Activated T-helper 17 cell treated with anti-CD3 and anti-CD28 coated beads, Interleukin-2, amount 50 U/mL, for 72 hours (primary cell): ENCODE measurements around the gene TPP2. TPM values are rescaled to one million over a fixed set of nuclear protein-coding genes. Genes with fewer than 3 reads are reported as not detected.

Experiments used
- ATAC-seq: fragments of 150-1000 bp; cut with Tn5 transposase; replicated peaks from 2 replicates; pipeline ENCODE4 v1.10.0; 2021; ENCODE audit warnings: mild to moderate bottlenecking, moderate library complexity
- H3K27ac Mint-ChIP-seq: one replicate; pipeline ENCODE4 v1.8.0; 2022; ENCODE audit warnings: mixed read lengths
- H3K27me3 Mint-ChIP-seq: one replicate; pipeline ENCODE4 v1.8.0; 2022; ENCODE audit warnings: mixed read lengths
- H3K36me3 Mint-ChIP-seq: one replicate; pipeline ENCODE4 v1.8.0; 2022; ENCODE audit warnings: low read depth, mild to moderate bottlenecking, mixed read lengths
- H3K4me1 Mint-ChIP-seq: one replicate; pipeline ENCODE4 v1.8.0; 2022; ENCODE audit warnings: mixed read lengths
- H3K4me3 Mint-ChIP-seq: one replicate; pipeline ENCODE4 v1.8.0; 2022; ENCODE audit warnings: mild to moderate bottlenecking, mixed read lengths
- H3K9me3 Mint-ChIP-seq: one replicate; pipeline ENCODE4 v1.8.0; 2022; ENCODE audit warnings: mixed read lengths
- total RNA-seq, 2 donors: library from RNA; stranded (reverse); gene quantifications; one replicate each; pipeline ENCODE4 v1.2.3, GENCODE V29; 2022

The TPP2 gene
- total RNA-seq, 2 donors from 2014 or later = 57.2 to 71.4 TPM

DNA sequence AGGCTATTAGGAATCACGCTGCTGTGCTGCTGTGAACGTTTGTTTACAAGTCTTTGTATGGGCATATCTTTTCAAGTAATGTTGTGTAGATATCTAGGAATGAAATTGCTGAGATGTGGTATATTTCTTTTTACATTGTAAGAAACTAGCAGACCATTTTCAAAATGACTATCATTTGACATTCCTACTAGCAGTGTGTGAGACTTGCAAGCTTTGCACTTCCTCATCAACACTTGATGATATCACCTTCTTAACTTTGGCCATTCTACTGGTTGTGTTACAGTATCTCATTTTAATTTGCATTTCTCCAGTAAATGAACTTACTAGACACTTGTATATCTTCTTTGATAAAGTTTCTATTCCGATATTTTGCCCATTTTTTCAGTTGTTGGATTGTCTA is 85.9 kb downstream of the TPP2 start:
- H3K36me3 Mint-ChIP-seq = peaks cover 22% of the 10 kb centered on the region
- peak overlapping the region; percentile 49 for H3K27ac Mint-ChIP-seq
- H3K27me3 Mint-ChIP-seq = no peaks in the 10 kb centered on the region
- no peaks in the 10 kb centered on the region for H3K9me3 Mint-ChIP-seq
- H3K4me3 Mint-ChIP-seq = peak overlapping the region; percentile 34
- H3K4me1 Mint-ChIP-seq = peaks cover 16% of the 10 kb centered on the region
- ATAC-seq = peak; percentile 59

DNA sequence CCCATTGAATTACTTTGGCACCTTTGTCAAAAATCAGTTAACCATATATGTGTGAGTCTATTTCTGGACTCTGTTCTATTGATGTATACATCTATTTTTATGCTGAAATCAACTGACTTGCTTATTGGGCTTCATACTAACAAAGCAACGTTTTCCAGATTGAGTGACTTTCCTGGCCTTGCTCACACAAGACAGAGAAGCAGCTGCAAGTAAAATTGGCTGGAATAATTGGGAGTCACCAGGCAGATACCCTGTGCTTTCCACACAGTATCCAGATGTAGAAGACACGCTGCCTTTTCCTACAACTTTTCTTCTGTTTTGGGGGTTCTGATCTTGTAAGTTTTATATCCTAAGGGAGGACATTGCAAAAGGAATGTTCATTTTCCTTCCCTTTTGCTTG is 86.9 kb downstream of the TPP2 start:
- Mint-ChIP-seq H3K27ac (peak overlapping the region; percentile 49), H3K36me3 (peaks cover 13% of the 10 kb centered on the region), H3K27me3 (no peaks in the 10 kb centered on the region), H3K9me3 (no peaks in the 10 kb centered on the region), H3K4me1 (peaks cover 16% of the 10 kb centered on the region), H3K4me3 (no peak overlapping the region)
- no peak for ATAC-seq

DNA sequence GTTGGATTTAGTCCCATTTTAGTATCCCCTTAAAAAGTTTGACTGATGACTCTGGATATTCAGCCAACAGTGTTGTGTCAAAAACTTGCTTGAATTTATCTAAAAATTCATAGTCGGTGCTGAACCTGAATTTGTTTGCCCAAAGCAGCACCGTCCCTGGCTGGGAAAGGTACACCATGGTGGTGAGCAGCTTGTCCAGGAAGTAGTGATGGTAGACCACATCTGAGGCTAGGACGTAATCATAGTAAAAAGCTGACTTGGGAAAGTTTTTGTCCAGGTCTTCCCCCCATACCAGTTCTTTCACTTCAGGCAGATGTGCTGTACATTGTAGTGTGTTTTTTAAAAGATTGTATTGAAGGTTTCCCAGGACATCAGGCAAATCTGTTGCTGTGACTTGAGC is 89.2 kb downstream of the TPP2 start:
- Mint-ChIP-seq H3K27me3 (no peaks in the 10 kb centered on the region), H3K4me1 (peaks cover 11% of the 10 kb centered on the region), H3K36me3 (no peaks in the 10 kb centered on the region), H3K4me3 (no peak overlapping the region), H3K27ac (no peak overlapping the region), H3K9me3 (no peaks in the 10 kb centered on the region)
- ATAC-seq = peak; percentile 46

DNA sequence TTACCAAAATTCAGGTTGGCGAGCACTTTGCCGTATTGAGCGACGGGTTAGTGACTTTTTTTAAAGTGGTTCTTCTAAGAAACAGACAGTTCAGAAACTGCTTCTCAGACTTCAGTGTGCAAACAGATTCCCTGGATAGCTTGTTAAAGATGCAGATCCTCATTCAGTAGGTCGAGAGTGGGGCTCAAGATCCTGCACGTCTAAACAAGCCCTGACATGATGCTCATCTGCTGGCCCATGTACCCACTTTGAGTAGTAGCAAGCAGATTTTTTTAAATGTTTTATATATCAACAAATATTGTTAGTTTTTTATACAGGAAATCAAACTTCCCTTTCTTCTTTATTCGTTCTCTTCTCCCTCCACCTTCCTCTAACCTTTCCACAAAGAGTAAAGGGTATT is 90.7 kb downstream of the TPP2 start:
- Mint-ChIP-seq H3K27ac (no peak overlapping the region), H3K36me3 (no peaks in the 10 kb centered on the region), H3K27me3 (peaks cover 5% of the 10 kb centered on the region), H3K4me3 (no peak overlapping the region), H3K9me3 (no peaks in the 10 kb centered on the region), H3K4me1 (peaks cover 7% of the 10 kb centered on the region)
- ATAC-seq = no peak

DNA sequence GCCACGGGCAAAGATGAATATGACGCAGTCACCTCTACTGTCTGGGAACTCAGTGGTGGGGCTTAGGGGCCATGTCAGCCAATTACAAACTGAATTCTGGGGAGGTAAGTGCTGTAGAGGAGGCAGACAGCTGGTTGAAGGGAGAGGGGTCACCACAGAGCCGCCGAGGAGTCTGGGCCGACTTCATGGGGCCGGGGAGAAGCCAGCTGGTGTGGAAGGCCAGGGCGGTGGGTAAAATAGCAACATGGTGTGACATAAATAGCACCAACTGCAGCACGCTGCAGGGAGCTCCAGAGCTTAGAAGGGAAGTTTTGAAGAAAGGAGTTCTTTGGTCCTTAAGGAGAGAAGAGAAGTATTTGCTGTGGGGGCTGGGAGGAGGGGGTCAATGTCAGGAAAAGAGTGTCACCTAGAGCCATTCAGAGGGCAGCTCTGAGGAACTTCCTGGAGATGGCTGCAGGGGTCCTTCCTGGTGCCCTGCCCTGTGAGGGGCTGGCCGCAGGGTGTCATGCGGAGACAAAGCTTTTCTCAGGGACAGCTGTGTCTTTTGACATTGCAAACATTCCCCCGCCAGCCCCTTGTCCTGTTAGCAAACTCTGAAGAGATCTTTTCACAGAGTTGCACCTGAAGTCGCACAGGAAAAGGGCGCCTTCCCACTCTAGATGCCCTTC is 91.7 kb downstream of the TPP2 start:
- no peaks in the 10 kb centered on the region for H3K4me1 Mint-ChIP-seq
- peaks cover 9% of the 10 kb centered on the region for H3K27me3 Mint-ChIP-seq
- no peak for ATAC-seq
- no peak overlapping the region for H3K4me3 Mint-ChIP-seq
- no peaks in the 10 kb centered on the region for H3K36me3 Mint-ChIP-seq
- H3K27ac Mint-ChIP-seq = no peak overlapping the region
- no peaks in the 10 kb centered on the region for H3K9me3 Mint-ChIP-seq

DNA sequence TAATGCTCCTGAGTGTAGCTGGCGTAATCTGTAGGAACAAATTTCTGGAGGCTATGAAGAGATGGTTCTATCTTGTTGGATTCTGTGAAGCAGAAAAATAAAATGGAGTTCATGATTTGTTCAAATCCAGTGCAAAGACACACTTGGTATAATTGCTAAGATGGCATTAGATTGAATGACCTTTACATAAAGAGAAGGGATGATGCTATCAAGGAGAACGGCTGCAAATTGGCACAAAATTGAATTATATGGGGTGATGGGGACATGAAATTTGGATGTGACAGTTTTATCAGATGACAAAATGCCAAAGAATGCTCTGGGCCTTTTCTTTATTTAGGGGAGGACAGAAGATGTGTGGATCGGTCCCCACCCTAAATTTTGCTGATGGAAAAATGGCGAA is 94.1 kb downstream of the TPP2 start:
- no peak for ATAC-seq
- H3K4me1 Mint-ChIP-seq = no peaks in the 10 kb centered on the region
- H3K27me3 Mint-ChIP-seq = peaks cover 20% of the 10 kb centered on the region

DNA sequence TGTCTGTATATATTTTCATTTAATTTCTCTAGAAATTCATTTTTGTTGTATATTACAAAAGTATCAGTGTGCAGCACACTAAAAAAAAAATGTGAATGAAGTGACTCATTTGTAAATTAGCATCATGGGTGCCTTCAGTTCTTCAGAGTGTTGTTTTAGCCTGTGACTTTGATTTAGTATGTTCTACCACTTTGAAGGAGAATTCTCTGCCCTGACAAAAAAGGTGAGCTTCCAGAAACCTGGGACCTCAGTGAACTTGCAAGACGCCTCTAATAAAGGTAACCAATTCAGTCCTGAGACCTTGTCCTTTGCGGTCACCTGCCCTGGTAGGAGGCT is 95.7 kb downstream of the TPP2 start:
- H3K27me3 Mint-ChIP-seq = peaks cover 20% of the 10 kb centered on the region
- H3K4me3 Mint-ChIP-seq = no peak overlapping the region
- no peaks in the 10 kb centered on the region for H3K36me3 Mint-ChIP-seq
- no peaks in the 10 kb centered on the region for H3K9me3 Mint-ChIP-seq
- H3K4me1 Mint-ChIP-seq = no peaks in the 10 kb centered on the region
- no peak overlapping the region for H3K27ac Mint-ChIP-seq
- ATAC-seq = no peak

More for the DNA sequence above, 94.1 kb downstream of the TPP2 start:
- Mint-ChIP-seq H3K9me3 (no peaks in the 10 kb centered on the region), H3K36me3 (no peaks in the 10 kb centered on the region), H3K27ac (no peak overlapping the region), H3K4me3 (no peak overlapping the region)

DNA sequence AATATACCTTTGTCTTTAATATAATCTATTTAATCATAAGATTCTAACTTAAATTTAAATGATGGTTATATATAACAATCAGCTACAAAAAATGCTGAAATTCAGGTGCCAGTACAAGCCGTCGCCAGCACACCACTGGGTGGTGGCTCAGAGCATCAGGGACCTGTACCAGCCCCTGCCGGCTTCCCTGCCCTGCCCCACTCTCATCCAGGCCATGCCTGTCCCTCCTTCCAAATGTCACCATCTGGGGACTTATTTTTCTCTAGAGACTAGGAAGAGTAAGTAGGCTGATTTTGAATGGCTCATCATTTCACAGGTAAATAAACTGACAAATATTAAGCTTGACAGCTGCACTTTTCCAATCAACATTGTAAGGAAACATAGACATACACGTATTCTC is 96.5 kb downstream of the TPP2 start:
- Mint-ChIP-seq H3K4me1 (no peaks in the 10 kb centered on the region), H3K36me3 (no peaks in the 10 kb centered on the region), H3K27me3 (peaks cover 21% of the 10 kb centered on the region), H3K4me3 (no peak overlapping the region), H3K9me3 (peaks cover under 1% of the 10 kb centered on the region), H3K27ac (no peak overlapping the region)
- ATAC-seq = no peak

DNA sequence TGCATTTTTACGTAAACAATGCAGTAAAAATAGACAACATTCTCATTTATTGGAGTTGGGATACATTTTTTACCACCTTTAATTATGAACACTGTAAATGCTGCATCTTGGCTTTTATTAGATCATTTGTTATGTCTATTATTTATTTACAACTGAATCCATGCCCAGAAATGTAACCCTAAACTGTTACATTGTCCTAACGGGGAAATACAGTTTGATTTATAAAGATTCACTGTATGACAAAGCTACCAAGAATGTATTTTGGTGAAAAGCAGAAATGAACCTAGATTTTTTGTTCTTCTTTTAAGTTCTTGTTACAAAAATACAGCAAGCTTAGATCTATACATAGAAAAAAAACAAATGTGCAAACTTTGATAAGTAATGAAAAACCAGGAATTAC is 97.0 kb downstream of the TPP2 start:
- peaks cover 6% of the 10 kb centered on the region for H3K9me3 Mint-ChIP-seq
- no peak overlapping the region for H3K4me3 Mint-ChIP-seq
- no peak overlapping the region for H3K27ac Mint-ChIP-seq
- no peak for ATAC-seq
- no peaks in the 10 kb centered on the region for H3K4me1 Mint-ChIP-seq
- peaks cover 26% of the 10 kb centered on the region for H3K27me3 Mint-ChIP-seq
- no peaks in the 10 kb centered on the region for H3K36me3 Mint-ChIP-seq

DNA sequence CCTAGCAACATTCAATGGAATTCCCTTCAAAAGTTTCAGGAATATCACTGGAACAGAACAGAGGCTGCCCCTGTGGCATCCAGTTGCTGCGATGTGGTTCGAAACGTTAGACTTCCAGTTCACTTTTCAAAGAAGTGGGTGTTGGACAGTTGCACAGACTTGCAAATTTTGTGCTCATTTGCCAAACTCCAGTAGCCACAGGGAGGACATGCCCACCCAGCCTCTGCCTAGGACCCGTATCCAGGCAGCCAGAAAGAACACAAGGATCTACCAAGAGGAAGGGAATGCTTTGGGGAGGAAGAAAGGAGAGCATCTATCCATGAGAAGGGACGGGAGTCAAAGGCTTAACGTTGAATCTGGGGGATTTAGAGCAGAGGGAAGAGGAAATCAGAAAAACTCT is 98.2 kb downstream of the TPP2 start, which contains the start of gene METTL21C:
METTL21C (minus strand) TSS at position 108 of the 400 bp plus-strand sequence. CDS start 546 bp downstream, outside the sequence.
- no peaks in the 10 kb centered on the region for H3K4me1 Mint-ChIP-seq
- H3K27me3 Mint-ChIP-seq = peaks cover 26% of the 10 kb centered on the region
- no peak within 1 kb of the TSS for H3K4me3 Mint-ChIP-seq
- ATAC-seq = no peak
- H3K27ac Mint-ChIP-seq = no peak within 1 kb of the TSS
- H3K9me3 Mint-ChIP-seq = peaks cover 6% of the 10 kb centered on the region
- H3K36me3 Mint-ChIP-seq = no peaks in the 10 kb centered on the region

DNA sequence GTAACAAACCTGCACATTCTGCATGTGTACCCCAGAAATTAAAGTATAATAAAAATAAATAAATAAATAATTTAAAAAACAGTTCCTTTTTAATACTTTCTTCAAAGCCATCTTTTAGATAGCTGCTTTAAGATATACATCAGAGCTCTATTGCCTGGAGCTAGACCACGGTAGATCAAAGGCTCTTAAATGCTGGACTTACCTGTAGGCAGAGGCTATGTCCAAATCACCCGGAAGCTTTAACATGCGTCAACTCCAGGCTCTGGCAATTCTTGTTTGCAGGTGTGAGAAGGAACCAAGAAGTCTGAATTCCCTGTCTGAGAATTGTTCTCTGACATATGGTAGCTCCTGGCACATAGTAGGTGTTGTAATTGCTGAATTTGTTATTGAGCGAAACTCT is 99.7 kb downstream of the TPP2 start:
- ATAC-seq = no peak
- no peaks in the 10 kb centered on the region for H3K36me3 Mint-ChIP-seq
- peaks cover 6% of the 10 kb centered on the region for H3K9me3 Mint-ChIP-seq
- H3K4me3 Mint-ChIP-seq = no peak overlapping the region
- H3K4me1 Mint-ChIP-seq = no peaks in the 10 kb centered on the region
- peaks cover 26% of the 10 kb centered on the region for H3K27me3 Mint-ChIP-seq
- H3K27ac Mint-ChIP-seq = no peak overlapping the region

DNA sequence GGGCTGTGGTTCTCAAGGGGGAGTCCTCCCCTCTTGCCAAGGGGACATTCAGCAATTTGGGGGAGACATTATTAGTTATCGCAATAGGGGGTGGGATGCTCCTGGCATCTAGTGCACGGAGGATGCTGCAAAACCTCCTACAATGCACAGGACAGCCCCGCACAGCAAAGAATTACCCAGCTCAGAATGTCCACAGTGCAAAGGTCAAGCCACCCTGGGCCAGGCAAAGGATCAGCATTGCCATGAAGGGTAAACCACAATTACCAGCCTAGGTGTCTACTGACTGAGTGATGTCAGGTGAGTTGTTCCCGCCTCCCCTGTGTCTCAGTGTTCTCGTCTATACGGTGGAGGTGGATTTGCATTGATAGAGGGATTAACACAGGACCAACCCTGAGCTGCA is 100.5 kb downstream of the TPP2 start:
- H3K9me3 Mint-ChIP-seq = peaks cover 6% of the 10 kb centered on the region

DNA sequence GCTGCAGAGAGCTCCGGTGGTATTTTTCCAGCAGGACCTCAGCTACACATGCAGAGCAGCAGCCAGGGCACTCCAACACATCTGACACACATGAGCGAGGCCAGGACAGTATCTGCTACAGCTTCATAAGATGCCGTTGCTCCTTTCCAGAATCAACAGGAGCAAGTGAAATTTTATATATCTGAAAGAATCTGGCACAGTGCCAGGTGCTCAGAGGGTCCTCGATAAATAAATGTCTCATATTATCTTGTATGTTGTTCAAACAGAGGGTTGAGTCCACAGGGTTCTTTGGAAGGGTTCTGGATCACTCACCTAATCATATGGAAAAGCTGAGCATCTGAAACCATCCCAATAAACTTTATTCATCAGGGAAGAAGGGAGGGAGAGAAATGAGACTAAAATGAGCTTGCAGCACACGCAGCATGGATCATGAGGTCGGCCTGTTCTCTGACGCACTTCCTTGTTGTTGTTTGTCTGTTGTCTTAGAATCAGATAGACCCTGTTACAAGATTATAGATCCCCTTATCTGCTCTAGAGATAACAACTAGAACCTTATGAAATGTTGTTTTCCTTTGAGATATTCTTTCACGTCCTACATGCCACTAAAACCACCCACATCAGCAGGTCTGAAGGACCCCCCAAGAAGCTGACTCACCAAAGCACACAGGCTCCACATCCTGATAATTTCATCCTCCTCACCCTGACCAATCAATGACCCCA is 101.3 kb downstream of the TPP2 start:
- no peaks in the 10 kb centered on the region for H3K36me3 Mint-ChIP-seq
- no peak overlapping the region for H3K27ac Mint-ChIP-seq
- no peaks in the 10 kb centered on the region for H3K4me1 Mint-ChIP-seq
- ATAC-seq = no peak
- no peak overlapping the region for H3K4me3 Mint-ChIP-seq
- peaks cover 17% of the 10 kb centered on the region for H3K27me3 Mint-ChIP-seq
- peaks cover 6% of the 10 kb centered on the region for H3K9me3 Mint-ChIP-seq

More for the DNA sequence above, 100.5 kb downstream of the TPP2 start:
- no peaks in the 10 kb centered on the region for H3K36me3 Mint-ChIP-seq
- no peak overlapping the region for H3K4me3 Mint-ChIP-seq
- no peak overlapping the region for H3K27ac Mint-ChIP-seq
- peaks cover 21% of the 10 kb centered on the region for H3K27me3 Mint-ChIP-seq
- no peaks in the 10 kb centered on the region for H3K4me1 Mint-ChIP-seq
- no peak for ATAC-seq

DNA sequence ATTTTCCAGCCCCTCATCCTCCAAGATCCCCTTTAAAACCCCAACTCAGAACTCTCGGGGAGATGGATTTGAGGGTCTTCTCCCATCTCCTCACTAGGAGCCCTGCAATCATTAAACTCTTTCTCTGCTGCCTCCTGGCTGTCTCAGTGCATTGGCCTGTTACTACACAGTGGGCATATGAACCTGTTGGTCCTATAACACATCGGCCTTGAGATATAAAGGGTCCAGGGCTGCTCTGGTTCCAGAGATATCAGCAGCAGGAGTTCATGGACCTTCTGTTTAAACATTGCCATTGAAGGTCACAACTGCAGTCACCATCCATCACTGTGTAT is 101.8 kb downstream of the TPP2 start:
- Mint-ChIP-seq H3K27ac (no peak overlapping the region), H3K9me3 (peaks cover 6% of the 10 kb centered on the region), H3K27me3 (peaks cover 17% of the 10 kb centered on the region), H3K4me1 (no peaks in the 10 kb centered on the region), H3K36me3 (no peaks in the 10 kb centered on the region), H3K4me3 (no peak overlapping the region)
- no peak for ATAC-seq

DNA sequence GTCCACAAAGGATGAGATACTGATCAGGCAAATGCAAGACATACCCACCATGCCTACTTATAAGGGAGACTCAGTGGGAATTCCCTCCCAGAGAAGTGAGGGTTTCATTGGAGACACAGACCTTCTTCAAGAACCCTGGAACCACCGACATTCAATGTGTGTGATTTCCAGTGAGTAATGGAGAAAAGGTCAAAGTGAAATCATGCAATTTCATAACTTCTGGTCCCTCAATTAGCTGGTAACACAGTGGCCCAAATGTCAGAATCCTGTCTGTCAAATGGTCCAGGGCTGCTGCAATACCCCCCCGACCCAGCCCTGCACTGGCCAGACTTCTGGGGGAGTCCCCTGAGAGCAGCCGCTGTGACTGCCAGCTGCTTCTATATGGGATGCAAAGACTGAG is 102.7 kb downstream of the TPP2 start:
- Mint-ChIP-seq H3K9me3 (peaks cover 6% of the 10 kb centered on the region), H3K27ac (no peak overlapping the region), H3K27me3 (peaks cover 13% of the 10 kb centered on the region), H3K4me3 (no peak overlapping the region), H3K36me3 (no peaks in the 10 kb centered on the region), H3K4me1 (no peaks in the 10 kb centered on the region)
- no peak for ATAC-seq
